Endodermal cell (in vitro differentiated cells): ENCODE data around the gene GOLGA6L7. TPM values are rescaled to one million over a fixed set of nuclear protein-coding genes. Genes with fewer than 3 reads are reported as not detected.

ENCODE experiments used
- DNase-seq: peaks from one replicate; pipeline ENCODE4 v3.0.0-alpha.2; 2017
- H3K27ac ChIP-seq: 2 replicates; pipeline ENCODE4 v1.5.1; 2013; ENCODE audit warnings: mild to moderate bottlenecking, low read depth, low read length, moderate library complexity
- H3K27me3 ChIP-seq: 2 replicates; pipeline ENCODE4 v1.6.1; 2013; ENCODE audit warnings: mild to moderate bottlenecking, low read length, moderate library complexity; ENCODE audit not compliant: insufficient read depth, control insufficient read depth, poor library complexity, severe bottlenecking
- H3K36me3 ChIP-seq: 2 replicates; pipeline ENCODE4 v1.7.0; 2013; ENCODE audit warnings: mild to moderate bottlenecking, low read length, moderate library complexity; ENCODE audit not compliant: control insufficient read depth, insufficient read depth
- H3K4me1 ChIP-seq: one replicate; pipeline ENCODE4 v1.7.0; 2013; ENCODE audit warnings: low read length; ENCODE audit not compliant: control insufficient read depth, insufficient read depth
- H3K4me3 ChIP-seq: 2 replicates; pipeline ENCODE4 v1.5.1; 2013; ENCODE audit warnings: mild to moderate bottlenecking, low read length, moderate library complexity
- H3K9ac ChIP-seq: 2 replicates; pipeline ENCODE4 v1.6.1; 2013; ENCODE audit warnings: mild to moderate bottlenecking, low read length, moderate library complexity; ENCODE audit not compliant: poor library complexity, severe bottlenecking; ENCODE audit errors: extremely low read depth
- H3K9me3 ChIP-seq: 2 replicates; pipeline ENCODE4 v1.6.1; 2013; ENCODE audit warnings: mild to moderate bottlenecking, low read length, moderate library complexity; ENCODE audit not compliant: control insufficient read depth
- H3K27ac Mint-ChIP-seq: 2 replicates; pipeline ENCODE4 v1.8.0; 2020; ENCODE audit warnings: mixed read lengths
- H3K27me3 Mint-ChIP-seq: 2 replicates; pipeline ENCODE4 v1.8.0; 2021; ENCODE audit warnings: mild to moderate bottlenecking, mixed read lengths; ENCODE audit not compliant: insufficient read depth
- H3K36me3 Mint-ChIP-seq: 2 replicates; pipeline ENCODE4 v1.8.0; 2020; ENCODE audit warnings: low read depth, mixed read lengths
- H3K4me1 Mint-ChIP-seq: 2 replicates; pipeline ENCODE4 v1.8.0; 2020; ENCODE audit warnings: mixed read lengths
- H3K4me3 Mint-ChIP-seq: 2 replicates; pipeline ENCODE4 v1.8.0; 2020; ENCODE audit warnings: mild to moderate bottlenecking, moderate library complexity, mixed read lengths
- H3K9me3 Mint-ChIP-seq: 2 replicates; pipeline ENCODE4 v1.8.0; 2020; ENCODE audit warnings: mild to moderate bottlenecking, mixed read lengths
- CTCF ChIP-seq: fragments of 200-600 bp; sonication (generic); conservative IDR thresholded peaks from 2 replicates; pipeline ENCODE4 v1.5.0; 2021; ENCODE audit warnings: antibody characterized with exemption, mild to moderate bottlenecking
- WGBS, 2 experiments: methylation state at CpG; one replicate each; pipeline versions ENCODE4 v1.1.5 to v1.1.7; 2013; ENCODE audit warnings: missing lambda C conversion rate in 2 of 2, mixed read lengths in 1 of 2; ENCODE audit not compliant: insufficient coverage in 1 of 2, insufficient read length in 1 of 2; 5-methylcytosine and 5-hydroxymethylcytosine counted together
- total RNA-seq, 2 donors: library from RNA; stranded (reverse); fragmentation: NEBNext Ultra II Directional in 1 of 2; extraction: Animal tissue kit (Norgen Biotek cat#: 25700) in 1 of 2; gene quantifications; 2 replicates in 1 of 2; 3 replicates in 1 of 2; pipeline ENCODE4 v1.2.1, GENCODE V29; 2021

GOLGA6L7 gene
- total RNA-seq, 2 donors from 2014 or later, result 0.15 TPM; not detected in 1

DNA sequence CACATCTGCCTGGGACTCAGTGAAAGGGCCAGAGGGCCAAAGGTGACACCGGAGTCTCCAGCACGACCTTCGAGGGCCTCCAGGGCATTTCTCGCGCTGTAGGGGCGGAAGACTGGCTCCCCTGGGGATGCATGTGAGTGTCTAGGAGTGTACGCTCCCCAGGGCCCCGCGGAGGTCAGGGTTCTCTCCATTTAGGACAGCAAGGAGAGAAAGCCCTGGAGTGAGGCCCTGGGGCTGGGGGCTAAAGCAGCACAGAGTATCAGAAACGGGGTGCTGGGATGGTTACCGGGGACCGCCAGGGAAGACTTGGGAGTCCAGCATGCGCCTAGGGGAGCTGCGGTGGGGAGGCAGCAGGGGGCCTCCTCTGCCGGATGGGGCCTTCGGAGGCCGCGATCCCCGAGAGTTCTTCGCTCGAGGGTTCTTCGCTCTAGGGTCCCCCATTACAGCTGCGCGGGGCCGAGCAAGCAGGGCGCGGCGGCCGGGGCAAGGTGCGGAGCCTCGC, 36.7 kb upstream of the GOLGA6L7 start:
- Histone ChIP-seq H3K4me3 (peak overlapping the region; percentile 66), H3K27me3 (peaks cover 22% of the 10 kb centered on the region), H3K9ac (peak overlapping the region; percentile 25), H3K9me3 (no peaks in the 10 kb centered on the region), H3K27ac (no peak overlapping the region), H3K36me3 (no peaks in the 10 kb centered on the region), H3K4me1 (no peaks in the 10 kb centered on the region)
- TF ChIP-seq CTCF, result no peak
- 42 to 55% methylated on average over 19 to 31 of the region's 31 CpGs for WGBS, 2 experiments
- Mint-ChIP-seq H3K27me3 (peaks cover 30% of the 10 kb centered on the region), H3K4me1 (peaks cover 19% of the 10 kb centered on the region), H3K9me3 (no peaks in the 10 kb centered on the region), H3K27ac (no peak overlapping the region), H3K4me3 (peak overlapping the region; percentile 57), H3K36me3 (no peaks in the 10 kb centered on the region)
- DNase-seq, result no peak

GRCh38 chr15:28884151-28884940, 35.9 kb upstream of the GOLGA6L7 start:
- Mint-ChIP-seq H3K36me3 (no peaks in the 10 kb centered on the region), H3K9me3 (no peaks in the 10 kb centered on the region), H3K27ac (no peak overlapping the region), H3K27me3 (peaks cover 33% of the 10 kb centered on the region), H3K4me3 (peak overlapping the region; percentile 57), H3K4me1 (peaks cover 19% of the 10 kb centered on the region)
- no peak for TF ChIP-seq CTCF
- no peak for DNase-seq
- Histone ChIP-seq H3K4me3 (no peak overlapping the region), H3K4me1 (no peaks in the 10 kb centered on the region), H3K27me3 (peaks cover 22% of the 10 kb centered on the region), H3K36me3 (no peaks in the 10 kb centered on the region), H3K9me3 (no peaks in the 10 kb centered on the region), H3K9ac (no peak overlapping the region), H3K27ac (no peak overlapping the region)
- WGBS, 2 experiments, result 90 to 92% methylated on average over 7 to 11 of the region's 11 CpGs

- H3K9me3 Mint-ChIP-seq, result no peaks in the 10 kb centered on the region
- no peak overlapping the region for H3K4me3 Mint-ChIP-seq
- peaks cover 25% of the 10 kb centered on the region for H3K27me3 Mint-ChIP-seq
Measured at GRCh38 chr15:28881600-28881999, 33.2 kb upstream of the GOLGA6L7 start.

More at GRCh38 chr15:28881600-28881999, 33.2 kb upstream of the GOLGA6L7 start:
- Histone ChIP-seq H3K36me3 (no peaks in the 10 kb centered on the region), H3K4me3 (no peak overlapping the region), H3K9me3 (no peaks in the 10 kb centered on the region), H3K4me1 (peaks cover 4% of the 10 kb centered on the region), H3K27me3 (peaks cover 13% of the 10 kb centered on the region), H3K27ac (no peak overlapping the region), H3K9ac (no peak overlapping the region)
- Mint-ChIP-seq H3K27ac (no peak overlapping the region), H3K36me3 (no peaks in the 10 kb centered on the region), H3K4me1 (peaks cover 5% of the 10 kb centered on the region)
- WGBS, 2 experiments, result 90% methylated on average over 1 of the region's 1 CpG; no CpG with 5 or more reads in 1 of the 2 experiments
- TF ChIP-seq CTCF, result no peak
- DNase-seq, result no peak
